ENCODE data around the gene CCDC92.
"Not testable (repeated sequence)": the region's sequence is repeated elsewhere in the genome, so short reads cannot be mapped to it uniquely, and the experiment has no call there.

CCDC92 gene

GRCh38 chr12:123934016-123934620 is 38.5 kb downstream of the CCDC92 start:
- FAIRE-seq, result no peak

- no peak for FAIRE-seq
Observed at GRCh38 chr12:123933214-123933613, 39.4 kb downstream of the CCDC92 start.

- no peak for FAIRE-seq
Observed at GRCh38 chr12:123931686-123932321, 40.8 kb downstream of the CCDC92 start.

GRCh38 chr12:123929946-123930583 is 42.6 kb downstream of the CCDC92 start:
- no peak for FAIRE-seq

GRCh38 chr12:123928897-123929296 is 43.7 kb downstream of the CCDC92 start:
- FAIRE-seq, result no peak

GRCh38 chr12:123928274-123928865 is 44.3 kb downstream of the CCDC92 start:
- FAIRE-seq, result no peak

GRCh38 chr12:123924539-123924938 is 48.1 kb downstream of the CCDC92 start:
- no peak for FAIRE-seq

GRCh38 chr12:123923927-123924326 is 48.7 kb downstream of the CCDC92 start:
- no peak for FAIRE-seq

GRCh38 chr12:123923038-123923437 is 49.6 kb downstream of the CCDC92 start:
- FAIRE-seq, result no peak

- FAIRE-seq, result no peak
Observed at GRCh38 chr12:123919980-123920360, 52.7 kb downstream of the CCDC92 start.

GRCh38 chr12:123917337-123917850 is 55.2 kb downstream of the CCDC92 start:
- no peak for FAIRE-seq

- FAIRE-seq, result no peak
Observed at GRCh38 chr12:123916729-123917128, 55.9 kb downstream of the CCDC92 start.

GRCh38 chr12:123914726-123915333 is 57.8 kb downstream of the CCDC92 start:
- FAIRE-seq, result no peak

- FAIRE-seq, result no peak
Observed at GRCh38 chr12:123912415-123913380, 59.9 kb downstream of the CCDC92 start.

- not testable (repeated sequence) for FAIRE-seq
Observed at GRCh38 chr12:123911672-123912409, 60.8 kb downstream of the CCDC92 start.

- FAIRE-seq, result peak; percentile 17
Observed at GRCh38 chr12:123910761-123911193, 61.9 kb downstream of the CCDC92 start.

GRCh38 chr12:123910057-123910456 is 62.6 kb downstream of the CCDC92 start:
- FAIRE-seq, result no peak

- FAIRE-seq, result no peak
Observed at GRCh38 chr12:123908884-123909725, 63.5 kb downstream of the CCDC92 start.

- FAIRE-seq, result peak; percentile 77
Observed at GRCh38 chr12:123907726-123908476, 64.7 kb downstream of the CCDC92 start.
